GM12865 (cell line): ENCODE data around the gene ZNF654.

ENCODE experiments used
- DNase-seq: peaks from one replicate; pipeline ENCODE4 v3.0.0; 2010; ENCODE audit warnings: low read depth
- H3K4me3 ChIP-seq: 2 replicates; pipeline ENCODE4 v1.5.1; 2011; ENCODE audit warnings: mild to moderate bottlenecking, low read depth, low read length, control low read depth
- CTCF ChIP-seq: IDR thresholded peaks from 2 replicates; pipeline ENCODE4 v1.5.1; 2011; ENCODE audit warnings: low read length, control low read depth, low read depth, inconsistent platforms; ENCODE audit not compliant: insufficient read depth; ENCODE audit errors: missing control alignments

ZNF654 gene

DNA sequence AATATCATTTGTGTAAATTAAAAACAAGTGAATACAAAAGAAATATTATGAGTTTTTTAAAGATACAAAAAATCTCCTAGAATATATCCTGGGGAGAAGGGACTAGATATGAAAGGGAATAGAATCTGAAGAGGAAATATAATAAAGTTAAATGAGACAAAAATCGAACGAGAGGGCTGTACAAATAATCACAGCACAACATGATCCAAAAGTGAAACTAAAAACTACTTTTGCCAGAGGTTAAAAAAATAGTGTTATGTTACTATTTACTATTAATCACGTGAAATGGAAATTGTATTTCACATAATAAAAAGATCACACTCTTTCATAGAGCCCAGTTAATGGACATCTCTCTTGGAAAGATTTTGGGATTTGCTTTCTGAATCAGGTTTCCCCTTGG, 28.8 kb upstream of the ZNF654 start:
- no peak for DNase-seq
- TF ChIP-seq CTCF, result no peak
- no peak overlapping the region for H3K4me3 ChIP-seq

GRCh38 chr3:88031642-88032077, 27.4 kb upstream of the ZNF654 start:
- no peak for TF ChIP-seq CTCF
- peak; percentile 53 for DNase-seq
- peak overlapping the region; percentile 39 for H3K4me3 ChIP-seq

DNA sequence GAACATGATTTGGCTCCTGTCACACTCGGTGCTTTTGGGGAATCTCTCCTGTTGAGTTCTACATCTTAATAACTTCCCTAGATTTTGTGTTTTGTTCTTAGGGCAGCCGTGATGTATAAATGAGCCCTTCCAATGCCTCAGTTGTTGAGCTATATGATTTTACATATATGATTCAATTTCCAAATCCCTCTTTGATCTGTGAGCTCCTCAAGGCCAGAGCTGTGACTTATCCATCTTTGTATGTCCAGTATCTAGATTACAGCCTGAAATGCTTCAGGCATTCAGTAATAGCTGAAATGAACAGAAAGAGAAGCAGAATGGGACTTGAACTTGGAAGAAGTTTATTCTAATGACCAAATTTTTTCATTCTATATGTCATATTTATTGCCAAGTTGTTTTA, 26.8 kb upstream of the ZNF654 start:
- H3K4me3 ChIP-seq, result peak overlapping the region; percentile 39
- no peak for TF ChIP-seq CTCF
- DNase-seq, result no peak

- no peak for TF ChIP-seq CTCF
- H3K4me3 ChIP-seq, result no peak overlapping the region
- no peak for DNase-seq
Measured at GRCh38 chr3:88033079-88033478, 26.0 kb upstream of the ZNF654 start.

GRCh38 chr3:88033808-88034207, 25.2 kb upstream of the ZNF654 start:
- H3K4me3 ChIP-seq, result no peak overlapping the region
- TF ChIP-seq CTCF, result no peak
- DNase-seq, result no peak

DNA sequence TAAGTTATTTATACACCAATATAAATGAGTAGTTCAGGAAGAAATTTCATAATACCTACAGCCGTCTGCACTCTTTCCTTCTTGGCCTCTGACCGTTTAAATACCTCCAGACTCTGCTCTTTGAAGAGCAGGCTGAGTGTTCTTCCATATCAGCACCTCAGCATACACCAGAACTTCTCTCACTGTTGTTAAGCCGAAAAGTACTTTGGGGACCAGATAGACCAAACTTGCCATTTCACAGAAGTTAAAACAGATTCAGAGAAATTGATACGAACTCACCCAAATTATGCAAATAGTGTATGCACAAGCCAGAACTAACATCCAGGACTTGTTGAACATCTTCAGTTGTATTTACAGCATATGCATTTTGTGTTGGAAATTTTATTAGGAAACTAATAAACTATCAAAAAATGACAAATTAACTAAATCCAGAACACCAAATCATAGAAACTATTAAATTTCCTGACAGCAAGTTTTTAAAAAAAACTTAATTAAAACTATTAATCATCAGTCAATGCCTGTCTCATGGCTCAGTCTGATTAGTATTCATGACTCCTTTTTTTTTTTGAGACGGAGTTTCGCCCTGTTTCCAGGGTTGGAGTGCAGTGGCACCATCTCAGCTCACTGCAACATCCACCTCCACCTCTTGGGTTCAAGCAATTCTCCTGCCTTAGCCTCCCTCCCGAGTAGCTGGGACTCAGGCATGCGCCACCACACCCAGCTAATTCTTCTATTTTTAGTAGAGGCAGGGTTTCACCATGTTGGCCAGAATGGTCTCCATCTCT, 24.4 kb upstream of the ZNF654 start:
- no peak for DNase-seq
- TF ChIP-seq CTCF, result no peak
- no peak overlapping the region for H3K4me3 ChIP-seq

DNA sequence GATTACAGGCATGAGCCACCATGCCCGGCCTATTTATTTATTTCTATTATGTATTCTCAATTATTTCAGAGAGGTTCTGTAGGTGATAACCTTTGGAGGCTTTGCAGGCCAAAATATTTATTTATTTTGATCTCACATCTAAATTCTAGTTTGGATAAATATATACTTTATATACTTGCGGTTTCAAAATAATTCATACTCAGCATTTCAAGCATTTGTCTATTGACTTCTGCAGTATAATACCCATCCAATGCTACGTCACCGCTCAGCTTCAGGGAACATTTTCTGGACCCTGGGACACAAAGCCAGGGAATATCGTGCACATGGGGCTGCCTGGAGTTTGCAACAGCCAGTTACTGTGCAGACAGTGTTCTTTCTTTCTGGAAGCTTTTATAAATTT, 22.8 kb upstream of the ZNF654 start:
- H3K4me3 ChIP-seq, result no peak overlapping the region
- DNase-seq, result no peak
- no peak for TF ChIP-seq CTCF
